Right lobe of liver (tissue), 4 donors: ENCODE measurements around the gene ST14.

Experiments used
- POLR2A ChIP-seq: fragments of 450-650 bp; IDR thresholded peaks from one replicate; pipeline ENCODE4 v1.6.1; 2017; ENCODE audit warnings: antibody characterized with exemption, mild to moderate bottlenecking
- TF ChIP-seq, protein P1 (sequence below), 4 donors: fragments of 200-600 bp in 3 of 4; fragments of 450-650 bp in 1 of 4; IDR thresholded peaks; one replicate each; pipeline versions ENCODE4 v1.5.1 to v1.8.0; 2016 to 2022; ENCODE audit warnings: antibody characterized with exemption in 4 of 4, mild to moderate bottlenecking in 2 of 4
- donor health status: DM: no; HTN: no; CAD: no.
- donor health status: DM: no; HTN: no; CAD: no.
- donor health status: DM: no; HTN: yes; CAD: no.

- TF ChIP-seq, protein P1, sequence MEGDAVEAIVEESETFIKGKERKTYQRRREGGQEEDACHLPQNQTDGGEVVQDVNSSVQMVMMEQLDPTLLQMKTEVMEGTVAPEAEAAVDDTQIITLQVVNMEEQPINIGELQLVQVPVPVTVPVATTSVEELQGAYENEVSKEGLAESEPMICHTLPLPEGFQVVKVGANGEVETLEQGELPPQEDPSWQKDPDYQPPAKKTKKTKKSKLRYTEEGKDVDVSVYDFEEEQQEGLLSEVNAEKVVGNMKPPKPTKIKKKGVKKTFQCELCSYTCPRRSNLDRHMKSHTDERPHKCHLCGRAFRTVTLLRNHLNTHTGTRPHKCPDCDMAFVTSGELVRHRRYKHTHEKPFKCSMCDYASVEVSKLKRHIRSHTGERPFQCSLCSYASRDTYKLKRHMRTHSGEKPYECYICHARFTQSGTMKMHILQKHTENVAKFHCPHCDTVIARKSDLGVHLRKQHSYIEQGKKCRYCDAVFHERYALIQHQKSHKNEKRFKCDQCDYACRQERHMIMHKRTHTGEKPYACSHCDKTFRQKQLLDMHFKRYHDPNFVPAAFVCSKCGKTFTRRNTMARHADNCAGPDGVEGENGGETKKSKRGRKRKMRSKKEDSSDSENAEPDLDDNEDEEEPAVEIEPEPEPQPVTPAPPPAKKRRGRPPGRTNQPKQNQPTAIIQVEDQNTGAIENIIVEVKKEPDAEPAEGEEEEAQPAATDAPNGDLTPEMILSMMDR (IDR thresholded peaks at IDR 0.05), result no peak
- no peak for TF ChIP-seq POLR2A
Measured at GRCh38 chr11:130218501-130219070, 59.0 kb downstream of the ST14 start.
